ENCODE measurements around the gene MTG1.
"Not testable (repeated sequence)": the region's sequence is repeated elsewhere in the genome, so short reads cannot be mapped to it uniquely, and the experiment has no call there.

The MTG1 gene

DNA sequence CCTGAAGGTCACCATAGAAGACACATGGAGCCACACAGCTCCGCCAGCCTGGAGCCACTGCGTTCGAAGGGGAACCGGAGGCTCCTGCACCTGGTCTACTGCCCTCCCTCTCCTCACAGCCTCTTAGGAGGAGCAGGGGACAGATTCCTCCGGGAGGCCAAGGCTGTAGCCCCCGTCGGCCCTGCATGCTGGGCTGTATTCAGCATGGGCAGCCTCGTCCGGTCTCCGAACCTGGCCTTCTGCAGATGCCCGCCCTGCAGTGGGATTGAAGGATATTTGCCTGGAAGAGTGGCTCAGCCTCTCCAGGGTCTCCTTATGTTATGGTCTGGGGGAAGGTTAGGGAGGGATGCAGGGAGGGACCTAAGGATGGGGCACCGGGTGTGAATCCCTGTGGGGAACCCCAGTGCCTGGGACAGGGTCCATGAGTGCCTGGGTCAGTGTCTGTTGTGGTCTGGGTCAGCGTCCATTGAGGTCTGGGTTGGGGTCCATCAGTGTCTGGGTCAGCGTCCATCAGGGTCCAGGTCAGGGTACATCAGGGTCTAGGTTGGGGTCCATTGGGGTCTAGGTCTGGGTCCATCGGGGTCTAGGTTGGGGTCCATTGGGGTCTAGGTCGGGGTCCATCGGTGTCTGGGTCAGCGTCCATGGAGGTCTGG is 46.8 kb downstream of the MTG1 start:
- Histone ChIP-seq H3K27me3 (ENCODE audit: control insufficient read depth in 5 of 5, insufficient read depth in 4 of 5, low read length in 5 of 5) (peaks cover 0 to 3% (median 0%) of the 10 kb centered on the region in 5 donors), H3K9me3 (ENCODE audit: control insufficient read depth in 5 of 5, low read length in 5 of 5) (peaks cover 0 to 6% (median 0%) of the 10 kb centered on the region in 5 donors), H3K4me1 (ENCODE audit: control insufficient read depth in 5 of 5, insufficient read depth in 5 of 5, low read length in 5 of 5) (no peaks in the 10 kb centered on the region), H3K4me3 (ENCODE audit: low read depth in 1 of 5, low read length in 5 of 5) (no peak overlapping the region), H3K27ac (ENCODE audit: low read depth, low read length) (no peak overlapping the region), H3K36me3 (ENCODE audit: control insufficient read depth in 5 of 5, insufficient read depth in 5 of 5, low read length in 5 of 5) (peaks cover 0 to 7% (median 3%) of the 10 kb centered on the region in 5 donors), H3K9ac (ENCODE audit: low read length in 5 of 5) (no peak overlapping the region)

- not testable (repeated sequence) for H3K36me3 ChIP-seq (ENCODE audit: control insufficient read depth in 5 of 5, insufficient read depth in 5 of 5, low read length in 5 of 5); H3K9ac ChIP-seq (ENCODE audit: low read length in 5 of 5); H3K27ac ChIP-seq (ENCODE audit: low read depth, low read length); H3K27me3 ChIP-seq (ENCODE audit: control insufficient read depth in 5 of 5, insufficient read depth in 4 of 5, low read length in 5 of 5); H3K4me1 ChIP-seq (ENCODE audit: control insufficient read depth in 5 of 5, insufficient read depth in 5 of 5, low read length in 5 of 5); H3K4me3 ChIP-seq (ENCODE audit: low read depth in 1 of 5, low read length in 5 of 5); H3K9me3 ChIP-seq (ENCODE audit: control insufficient read depth in 5 of 5, low read length in 5 of 5)
Observed at GRCh38 chr10:133441356-133441755, 47.4 kb downstream of the MTG1 start.

- no peak overlapping the region for H3K27ac ChIP-seq (ENCODE audit: low read depth, low read length)
- H3K4me3 ChIP-seq (ENCODE audit: low read depth in 1 of 5, low read length in 5 of 5): no peak overlapping the region
- H3K9me3 ChIP-seq (ENCODE audit: control insufficient read depth in 5 of 5, low read length in 5 of 5): peaks cover 0 to 11% (median 4%) of the 10 kb centered on the region in 5 donors
- no peaks in the 10 kb centered on the region for H3K4me1 ChIP-seq (ENCODE audit: control insufficient read depth in 5 of 5, insufficient read depth in 5 of 5, low read length in 5 of 5)
- H3K9ac ChIP-seq (ENCODE audit: low read length in 5 of 5): no peak overlapping the region
- H3K27me3 ChIP-seq (ENCODE audit: control insufficient read depth in 5 of 5, insufficient read depth in 4 of 5, low read length in 5 of 5): peaks cover 0 to 3% (median 0%) of the 10 kb centered on the region in 5 donors
- peaks cover 0 to 7% (median 3%) of the 10 kb centered on the region in 5 donors for H3K36me3 ChIP-seq (ENCODE audit: control insufficient read depth in 5 of 5, insufficient read depth in 5 of 5, low read length in 5 of 5)
Observed at GRCh38 chr10:133441780-133442179, 47.8 kb downstream of the MTG1 start.

- peaks cover 0 to 7% (median 3%) of the 10 kb centered on the region in 5 donors for H3K36me3 ChIP-seq (ENCODE audit: control insufficient read depth in 5 of 5, insufficient read depth in 5 of 5, low read length in 5 of 5)
- no peaks in the 10 kb centered on the region for H3K4me1 ChIP-seq (ENCODE audit: control insufficient read depth in 5 of 5, insufficient read depth in 5 of 5, low read length in 5 of 5)
- no peak overlapping the region for H3K27ac ChIP-seq (ENCODE audit: low read depth, low read length)
- H3K9me3 ChIP-seq (ENCODE audit: control insufficient read depth in 5 of 5, low read length in 5 of 5): peaks cover 2 to 17% (median 10%) of the 10 kb centered on the region in 5 donors
- no peak overlapping the region for H3K4me3 ChIP-seq (ENCODE audit: low read depth in 1 of 5, low read length in 5 of 5)
- H3K27me3 ChIP-seq (ENCODE audit: control insufficient read depth in 5 of 5, insufficient read depth in 4 of 5, low read length in 5 of 5): peaks cover 0 to 3% (median 0%) of the 10 kb centered on the region in 5 donors
- no peak overlapping the region for H3K9ac ChIP-seq (ENCODE audit: low read length in 5 of 5)
Observed at GRCh38 chr10:133442191-133442966, 48.4 kb downstream of the MTG1 start.

- peaks cover 5 to 24% (median 18%) of the 10 kb centered on the region in 5 donors for H3K9me3 ChIP-seq (ENCODE audit: control insufficient read depth in 5 of 5, low read length in 5 of 5)
- no peaks in the 10 kb centered on the region for H3K4me1 ChIP-seq (ENCODE audit: control insufficient read depth in 5 of 5, insufficient read depth in 5 of 5, low read length in 5 of 5)
- no peak overlapping the region for H3K4me3 ChIP-seq (ENCODE audit: low read depth in 1 of 5, low read length in 5 of 5)
- H3K27ac ChIP-seq (ENCODE audit: low read depth, low read length): no peak overlapping the region
- H3K36me3 ChIP-seq (ENCODE audit: control insufficient read depth in 5 of 5, insufficient read depth in 5 of 5, low read length in 5 of 5): peaks cover 0 to 7% (median 3%) of the 10 kb centered on the region in 5 donors
- peaks cover 0 to 3% (median 0%) of the 10 kb centered on the region in 5 donors for H3K27me3 ChIP-seq (ENCODE audit: control insufficient read depth in 5 of 5, insufficient read depth in 4 of 5, low read length in 5 of 5)
- no peak overlapping the region for H3K9ac ChIP-seq (ENCODE audit: low read length in 5 of 5)
Observed at GRCh38 chr10:133442967-133443924, 49.3 kb downstream of the MTG1 start.

DNA sequence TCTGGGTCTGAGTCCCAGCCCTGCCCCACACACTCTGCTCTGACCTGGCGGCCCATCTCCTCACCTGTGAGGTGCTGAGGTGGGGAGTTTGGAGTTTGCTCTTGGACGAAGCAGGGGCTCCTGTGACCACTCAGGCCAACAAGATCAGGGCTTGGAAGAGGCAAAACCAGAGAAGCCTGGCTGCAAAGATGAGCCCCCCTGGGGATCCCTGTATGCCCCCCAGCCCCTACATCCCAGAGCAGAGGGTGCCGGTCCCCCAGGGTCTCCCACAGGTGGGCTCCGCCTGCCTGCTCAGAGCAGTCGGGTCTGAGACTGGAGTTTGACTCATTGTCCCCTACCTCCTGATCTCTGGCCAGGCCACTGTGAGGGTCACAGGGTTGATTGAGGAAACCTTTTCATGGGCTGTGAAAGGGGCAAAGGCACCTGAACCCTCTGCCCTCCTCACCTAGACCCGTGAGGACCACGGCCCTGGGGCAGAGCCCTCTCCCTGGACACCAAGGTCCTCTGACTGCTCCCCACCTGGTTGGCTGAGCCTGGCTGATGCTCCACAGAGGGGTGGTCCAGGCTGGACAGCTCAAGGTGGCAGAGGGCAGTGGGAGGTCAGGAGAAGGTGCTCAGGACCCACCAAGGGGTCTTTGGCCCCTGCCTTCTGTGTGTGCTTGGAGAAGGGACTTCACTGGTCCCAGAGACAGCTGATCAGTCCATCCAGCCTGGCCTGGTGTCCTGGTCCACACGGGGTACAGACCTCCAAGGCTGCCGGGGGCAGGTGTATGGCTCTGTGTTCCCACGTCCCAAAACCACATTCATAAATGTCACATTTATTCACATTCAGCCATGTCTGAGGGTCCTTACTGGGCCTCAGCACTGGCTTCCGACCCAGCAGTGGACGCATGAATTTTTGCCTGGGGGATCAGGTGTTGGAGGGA is 50.6 kb downstream of the MTG1 start:
- Histone ChIP-seq H3K4me3 (ENCODE audit: low read depth in 1 of 5, low read length in 5 of 5) (no peak overlapping the region), H3K4me1 (ENCODE audit: control insufficient read depth in 5 of 5, insufficient read depth in 5 of 5, low read length in 5 of 5) (no peaks in the 10 kb centered on the region), H3K36me3 (ENCODE audit: control insufficient read depth in 5 of 5, insufficient read depth in 5 of 5, low read length in 5 of 5) (peaks cover 0 to 7% (median 3%) of the 10 kb centered on the region in 5 donors), H3K27ac (ENCODE audit: low read depth, low read length) (no peak overlapping the region), H3K9ac (ENCODE audit: low read length in 5 of 5) (no peak overlapping the region), H3K27me3 (ENCODE audit: control insufficient read depth in 5 of 5, insufficient read depth in 4 of 5, low read length in 5 of 5) (peaks cover 0 to 3% (median 0%) of the 10 kb centered on the region in 5 donors), H3K9me3 (ENCODE audit: control insufficient read depth in 5 of 5, low read length in 5 of 5) (peaks cover 5 to 33% (median 26%) of the 10 kb centered on the region in 5 donors)

DNA sequence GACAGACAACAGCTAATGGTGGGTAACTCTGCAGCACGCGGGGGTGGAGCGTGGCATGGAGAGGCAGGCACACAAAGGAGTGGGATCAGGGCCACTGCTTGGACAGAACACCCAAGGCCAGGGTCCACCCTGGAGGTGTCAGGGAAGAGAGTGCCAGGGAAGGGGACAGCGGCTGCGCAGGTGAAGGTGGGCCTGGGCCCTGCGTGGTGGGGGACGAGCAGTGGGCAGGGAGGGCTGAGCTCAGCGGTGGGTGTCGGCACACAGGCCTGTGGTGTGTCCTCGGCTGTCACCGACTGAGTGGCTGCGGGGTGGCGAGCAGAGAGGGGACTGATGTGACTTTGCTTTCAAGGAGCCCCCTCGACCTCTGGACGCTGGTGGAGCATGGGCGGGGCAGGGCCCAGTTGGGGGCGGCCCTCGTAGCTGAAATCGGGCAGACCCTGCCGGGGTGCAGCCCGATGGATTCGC is 51.3 kb downstream of the MTG1 start:
- Histone ChIP-seq H3K9me3 (ENCODE audit: control insufficient read depth in 5 of 5, low read length in 5 of 5) (peaks cover 5 to 33% (median 26%) of the 10 kb centered on the region in 5 donors), H3K4me1 (ENCODE audit: control insufficient read depth in 5 of 5, insufficient read depth in 5 of 5, low read length in 5 of 5) (no peaks in the 10 kb centered on the region), H3K9ac (ENCODE audit: low read length in 5 of 5) (no peak overlapping the region), H3K4me3 (ENCODE audit: low read depth in 1 of 5, low read length in 5 of 5) (no peak overlapping the region), H3K27ac (ENCODE audit: low read depth, low read length) (no peak overlapping the region), H3K36me3 (ENCODE audit: control insufficient read depth in 5 of 5, insufficient read depth in 5 of 5, low read length in 5 of 5) (peaks cover 0 to 7% (median 3%) of the 10 kb centered on the region in 5 donors), H3K27me3 (ENCODE audit: control insufficient read depth in 5 of 5, insufficient read depth in 4 of 5, low read length in 5 of 5) (peaks cover 0 to 3% (median 0%) of the 10 kb centered on the region in 5 donors)

DNA sequence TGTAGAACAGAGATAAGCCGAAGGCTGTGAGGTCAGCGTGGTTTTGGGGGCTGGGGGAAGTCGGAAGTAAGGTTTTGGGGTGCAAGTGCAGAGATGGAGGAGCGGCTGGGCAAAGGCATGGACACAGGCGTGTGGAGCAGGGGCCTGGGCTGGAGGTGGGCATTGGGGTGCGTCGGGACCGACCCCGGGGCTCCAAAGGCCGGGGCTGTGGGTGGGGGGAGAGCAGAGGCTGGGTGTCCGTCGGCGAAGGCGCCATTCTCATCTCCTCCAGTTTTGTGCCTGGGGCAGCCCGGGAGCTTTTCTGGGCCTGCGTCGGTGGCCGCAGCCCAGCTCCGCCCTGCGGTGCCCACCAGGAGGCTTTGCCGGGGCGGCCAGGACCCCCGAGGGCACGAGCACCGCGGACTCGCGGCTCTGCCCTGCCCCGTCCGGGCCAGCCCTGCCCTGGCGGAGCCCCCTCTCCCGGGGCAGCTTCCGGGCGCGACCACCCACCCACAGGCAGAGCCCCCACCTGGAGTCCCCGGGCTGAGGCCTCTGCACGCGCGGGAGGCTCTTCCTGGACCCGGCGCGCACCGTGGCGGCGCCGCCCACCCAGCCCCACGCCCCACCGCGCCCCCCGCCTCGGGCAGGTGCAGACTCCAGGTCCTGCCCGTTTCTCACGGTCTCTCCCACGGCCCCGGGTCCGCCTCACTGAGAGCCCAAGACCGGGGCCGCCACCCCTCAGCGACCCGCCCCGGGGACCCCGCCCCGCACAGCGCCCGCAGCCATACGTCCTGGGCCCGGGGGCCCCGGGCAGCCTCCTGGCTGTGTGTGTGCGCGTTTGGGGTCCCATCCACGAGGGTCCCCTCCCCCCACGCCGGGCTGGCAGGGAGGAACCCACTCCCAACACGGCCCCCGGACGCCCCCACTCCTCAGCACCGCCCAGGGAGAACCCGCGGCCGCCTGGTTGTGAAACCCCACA is 52.1 kb downstream of the MTG1 start:
- Histone ChIP-seq H3K27ac (ENCODE audit: low read depth, low read length) (no peak overlapping the region), H3K9me3 (ENCODE audit: control insufficient read depth in 5 of 5, low read length in 5 of 5) (peaks cover 5 to 33% (median 26%) of the 10 kb centered on the region in 5 donors), H3K4me1 (ENCODE audit: control insufficient read depth in 5 of 5, insufficient read depth in 5 of 5, low read length in 5 of 5) (no peaks in the 10 kb centered on the region), H3K4me3 (ENCODE audit: low read depth in 1 of 5, low read length in 5 of 5) (no peak overlapping the region), H3K9ac (ENCODE audit: low read length in 5 of 5) (no peak overlapping the region), H3K36me3 (ENCODE audit: control insufficient read depth in 5 of 5, insufficient read depth in 5 of 5, low read length in 5 of 5) (peaks cover 0 to 7% (median 3%) of the 10 kb centered on the region in 5 donors), H3K27me3 (ENCODE audit: control insufficient read depth in 5 of 5, insufficient read depth in 4 of 5, low read length in 5 of 5) (peaks cover 0 to 3% (median 0%) of the 10 kb centered on the region in 5 donors)
